ENCODE measurements around the gene OLA1.

Gene OLA1

GRCh38 chr2:174181368-174181767 lies 67.0 kb downstream of the OLA1 start:
- no peak for DNase-seq (ENCODE audit: low read depth in 1 of 2, low spot score in 1 of 2)
- Histone ChIP-seq H3K27ac (replicated peaks) (no peak overlapping the region), H3K27me3 (ENCODE audit: insufficient read depth, poor library complexity, severe bottlenecking) (no peaks in the 10 kb centered on the region), H3K4me3 (replicated peaks; ENCODE audit: insufficient read depth, low read length) (no peak overlapping the region)
- TF ChIP-seq, protein P1, sequence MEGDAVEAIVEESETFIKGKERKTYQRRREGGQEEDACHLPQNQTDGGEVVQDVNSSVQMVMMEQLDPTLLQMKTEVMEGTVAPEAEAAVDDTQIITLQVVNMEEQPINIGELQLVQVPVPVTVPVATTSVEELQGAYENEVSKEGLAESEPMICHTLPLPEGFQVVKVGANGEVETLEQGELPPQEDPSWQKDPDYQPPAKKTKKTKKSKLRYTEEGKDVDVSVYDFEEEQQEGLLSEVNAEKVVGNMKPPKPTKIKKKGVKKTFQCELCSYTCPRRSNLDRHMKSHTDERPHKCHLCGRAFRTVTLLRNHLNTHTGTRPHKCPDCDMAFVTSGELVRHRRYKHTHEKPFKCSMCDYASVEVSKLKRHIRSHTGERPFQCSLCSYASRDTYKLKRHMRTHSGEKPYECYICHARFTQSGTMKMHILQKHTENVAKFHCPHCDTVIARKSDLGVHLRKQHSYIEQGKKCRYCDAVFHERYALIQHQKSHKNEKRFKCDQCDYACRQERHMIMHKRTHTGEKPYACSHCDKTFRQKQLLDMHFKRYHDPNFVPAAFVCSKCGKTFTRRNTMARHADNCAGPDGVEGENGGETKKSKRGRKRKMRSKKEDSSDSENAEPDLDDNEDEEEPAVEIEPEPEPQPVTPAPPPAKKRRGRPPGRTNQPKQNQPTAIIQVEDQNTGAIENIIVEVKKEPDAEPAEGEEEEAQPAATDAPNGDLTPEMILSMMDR (IDR thresholded peaks at IDR 0.05; ENCODE audit: insufficient read depth, low read length): no peak
- TF ChIP-seq, protein P2, sequence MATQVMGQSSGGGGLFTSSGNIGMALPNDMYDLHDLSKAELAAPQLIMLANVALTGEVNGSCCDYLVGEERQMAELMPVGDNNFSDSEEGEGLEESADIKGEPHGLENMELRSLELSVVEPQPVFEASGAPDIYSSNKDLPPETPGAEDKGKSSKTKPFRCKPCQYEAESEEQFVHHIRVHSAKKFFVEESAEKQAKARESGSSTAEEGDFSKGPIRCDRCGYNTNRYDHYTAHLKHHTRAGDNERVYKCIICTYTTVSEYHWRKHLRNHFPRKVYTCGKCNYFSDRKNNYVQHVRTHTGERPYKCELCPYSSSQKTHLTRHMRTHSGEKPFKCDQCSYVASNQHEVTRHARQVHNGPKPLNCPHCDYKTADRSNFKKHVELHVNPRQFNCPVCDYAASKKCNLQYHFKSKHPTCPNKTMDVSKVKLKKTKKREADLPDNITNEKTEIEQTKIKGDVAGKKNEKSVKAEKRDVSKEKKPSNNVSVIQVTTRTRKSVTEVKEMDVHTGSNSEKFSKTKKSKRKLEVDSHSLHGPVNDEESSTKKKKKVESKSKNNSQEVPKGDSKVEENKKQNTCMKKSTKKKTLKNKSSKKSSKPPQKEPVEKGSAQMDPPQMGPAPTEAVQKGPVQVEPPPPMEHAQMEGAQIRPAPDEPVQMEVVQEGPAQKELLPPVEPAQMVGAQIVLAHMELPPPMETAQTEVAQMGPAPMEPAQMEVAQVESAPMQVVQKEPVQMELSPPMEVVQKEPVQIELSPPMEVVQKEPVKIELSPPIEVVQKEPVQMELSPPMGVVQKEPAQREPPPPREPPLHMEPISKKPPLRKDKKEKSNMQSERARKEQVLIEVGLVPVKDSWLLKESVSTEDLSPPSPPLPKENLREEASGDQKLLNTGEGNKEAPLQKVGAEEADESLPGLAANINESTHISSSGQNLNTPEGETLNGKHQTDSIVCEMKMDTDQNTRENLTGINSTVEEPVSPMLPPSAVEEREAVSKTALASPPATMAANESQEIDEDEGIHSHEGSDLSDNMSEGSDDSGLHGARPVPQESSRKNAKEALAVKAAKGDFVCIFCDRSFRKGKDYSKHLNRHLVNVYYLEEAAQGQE (IDR thresholded peaks at IDR 0.05; ENCODE audit: insufficient replicate concordance, low read depth): no peak

DNA sequence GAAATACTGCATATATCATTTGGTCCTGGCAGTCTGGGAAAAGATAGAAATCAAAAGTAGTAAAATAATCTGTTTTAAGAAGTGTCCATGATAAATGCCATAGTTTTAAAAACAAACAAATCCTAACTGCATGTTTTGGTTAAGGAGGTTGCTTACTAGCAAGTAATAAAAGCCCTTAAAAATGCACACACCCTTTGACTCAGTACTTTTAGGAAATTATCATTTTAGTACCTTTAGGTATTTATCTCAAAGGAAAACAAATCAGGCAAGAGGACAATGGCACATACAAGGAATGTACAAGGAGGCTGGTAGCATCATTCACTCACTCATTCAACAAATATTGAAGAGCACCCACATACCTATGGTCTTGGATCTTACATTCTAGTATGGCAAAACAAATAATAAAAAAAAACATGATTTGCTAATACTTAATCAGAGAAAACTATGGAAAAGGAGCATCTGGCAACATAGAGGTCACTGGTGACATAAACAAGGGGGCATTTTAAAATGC lies 67.6 kb downstream of the OLA1 start:
- TF ChIP-seq GABPA (IDR thresholded peaks at IDR 0.05; ENCODE audit: low read depth): no peak
- TF ChIP-seq, protein P2 (IDR thresholded peaks at IDR 0.05; ENCODE audit: insufficient replicate concordance, low read depth): no peak
- TF ChIP-seq, protein P1 (IDR thresholded peaks at IDR 0.05; ENCODE audit: insufficient read depth, low read length): no peak
- no peak for TF ChIP-seq POLR2AphosphoS5 (IDR thresholded peaks at IDR 0.05; ENCODE audit: low read depth)
- TF ChIP-seq SPI1 (IDR thresholded peaks at IDR 0.05; ENCODE audit: borderline replicate concordance, low read depth): no peak
- Histone ChIP-seq H3K4me3 (replicated peaks; ENCODE audit: insufficient read depth, low read length) (no peak overlapping the region), H3K27me3 (ENCODE audit: insufficient read depth, poor library complexity, severe bottlenecking) (no peaks in the 10 kb centered on the region), H3K27ac (replicated peaks) (no peak overlapping the region)
- DNase-seq (ENCODE audit: low read depth in 1 of 2, low spot score in 1 of 2): no peak

- TF ChIP-seq, protein P1 (IDR thresholded peaks at IDR 0.05; ENCODE audit: insufficient read depth, low read length): no peak
- TF ChIP-seq SPI1 (IDR thresholded peaks at IDR 0.05; ENCODE audit: borderline replicate concordance, low read depth) (no peak), POLR2AphosphoS5 (IDR thresholded peaks at IDR 0.05; ENCODE audit: low read depth) (no peak), GABPA (IDR thresholded peaks at IDR 0.05; ENCODE audit: low read depth) (no peak)
- TF ChIP-seq, protein P2 (IDR thresholded peaks at IDR 0.05; ENCODE audit: insufficient replicate concordance, low read depth): no peak
- Histone ChIP-seq H3K27me3 (ENCODE audit: insufficient read depth, poor library complexity, severe bottlenecking) (no peaks in the 10 kb centered on the region), H3K27ac (replicated peaks) (no peak overlapping the region), H3K4me3 (replicated peaks; ENCODE audit: insufficient read depth, low read length) (no peak overlapping the region)
- no peak for DNase-seq (ENCODE audit: low read depth in 1 of 2, low spot score in 1 of 2)
Measured at GRCh38 chr2:174180165-174180724, 68.1 kb downstream of the OLA1 start.
